GM13976 (cell line): Measurements from ENCODE around the gene ARFGEF2.
"Not testable (repeated sequence)": the region's sequence is repeated elsewhere in the genome, so short reads cannot be mapped to it uniquely, and the experiment has no call there.

Source experiments
- DNase-seq: peaks from one replicate; pipeline ENCODE4 v3.0.0; 2012; ENCODE audit warnings: low spot score
- in situ Hi-C: fragments of 300-500 bp; cut with MboI; formaldehyde crosslinking; loops from one replicate; pipeline ENCODE4 v1.12.0; 2022; ENCODE audit warnings: low sequenced_read_pairs, mixed read lengths, inconsistent platforms; ENCODE audit not compliant: unreplicated experiment
- TF ChIP-seq, protein P1 (sequence below): IDR thresholded peaks from 2 replicates; pipeline ENCODE4 v1.5.1; 2012; ENCODE audit warnings: borderline replicate concordance, mild to moderate bottlenecking; ENCODE audit not compliant: insufficient read depth; ENCODE audit errors: extremely low read depth, missing control alignments, control extremely low read depth

The ARFGEF2 gene

GRCh38 chr20:49024220-49024619 lies 102.7 kb downstream of the ARFGEF2 start:
- TF ChIP-seq, protein P1, sequence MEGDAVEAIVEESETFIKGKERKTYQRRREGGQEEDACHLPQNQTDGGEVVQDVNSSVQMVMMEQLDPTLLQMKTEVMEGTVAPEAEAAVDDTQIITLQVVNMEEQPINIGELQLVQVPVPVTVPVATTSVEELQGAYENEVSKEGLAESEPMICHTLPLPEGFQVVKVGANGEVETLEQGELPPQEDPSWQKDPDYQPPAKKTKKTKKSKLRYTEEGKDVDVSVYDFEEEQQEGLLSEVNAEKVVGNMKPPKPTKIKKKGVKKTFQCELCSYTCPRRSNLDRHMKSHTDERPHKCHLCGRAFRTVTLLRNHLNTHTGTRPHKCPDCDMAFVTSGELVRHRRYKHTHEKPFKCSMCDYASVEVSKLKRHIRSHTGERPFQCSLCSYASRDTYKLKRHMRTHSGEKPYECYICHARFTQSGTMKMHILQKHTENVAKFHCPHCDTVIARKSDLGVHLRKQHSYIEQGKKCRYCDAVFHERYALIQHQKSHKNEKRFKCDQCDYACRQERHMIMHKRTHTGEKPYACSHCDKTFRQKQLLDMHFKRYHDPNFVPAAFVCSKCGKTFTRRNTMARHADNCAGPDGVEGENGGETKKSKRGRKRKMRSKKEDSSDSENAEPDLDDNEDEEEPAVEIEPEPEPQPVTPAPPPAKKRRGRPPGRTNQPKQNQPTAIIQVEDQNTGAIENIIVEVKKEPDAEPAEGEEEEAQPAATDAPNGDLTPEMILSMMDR, result no peak
- DNase-seq, result no peak
- in situ Hi-C loops, result no loop called here

DNA sequence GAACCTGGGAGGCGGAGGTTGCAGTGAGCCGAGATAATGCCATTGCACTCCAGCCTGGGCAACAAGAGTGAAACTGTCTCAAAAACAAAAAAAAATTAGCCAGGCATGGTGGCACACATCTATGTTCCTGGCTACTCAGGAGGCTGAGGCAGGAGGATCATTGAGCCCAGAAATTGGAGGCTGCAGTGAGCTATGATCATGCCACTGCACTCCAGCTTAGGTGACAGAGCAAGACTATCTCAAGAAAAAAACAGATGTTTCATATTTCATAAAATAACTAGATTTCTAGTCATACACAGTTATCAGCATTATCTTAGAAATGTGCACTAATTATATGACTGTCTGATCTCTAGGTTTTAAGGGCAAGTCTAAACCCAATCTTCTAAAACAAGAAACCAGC lies 106.7 kb downstream of the ARFGEF2 start:
- in situ Hi-C loops, DNase-seq: not testable (repeated sequence)

GRCh38 chr20:49028684-49029083 lies 107.2 kb downstream of the ARFGEF2 start:
- TF ChIP-seq, protein P1, result no peak
- in situ Hi-C loops, result no loop called here
- DNase-seq, result no peak

- in situ Hi-C loops, result no loop called here
- TF ChIP-seq, protein P1, result no peak
- DNase-seq, result no peak
Measured at GRCh38 chr20:49029203-49029602, 107.7 kb downstream of the ARFGEF2 start.

- in situ Hi-C loops, result no loop called here
- TF ChIP-seq, protein P1, result no peak
- no peak for DNase-seq
Measured at GRCh38 chr20:49030954-49031619, 109.6 kb downstream of the ARFGEF2 start.

- TF ChIP-seq, protein P1, result no peak
- in situ Hi-C loops, result no loop called here
- no peak for DNase-seq
Measured at GRCh38 chr20:49032455-49032854, 110.9 kb downstream of the ARFGEF2 start.

- TF ChIP-seq, protein P1, result no peak
- no peak for DNase-seq
- in situ Hi-C loops, result no loop called here
Measured at GRCh38 chr20:49034070-49034732, 112.7 kb downstream of the ARFGEF2 start.
